SH-SY5Y (cell line): ENCODE data around the gene ARHGAP8.

Experiments
- GATA2 ChIP-seq: IDR thresholded peaks from 2 replicates; pipeline ENCODE4 v1.6.1; 2011; ENCODE audit warnings: mild to moderate bottlenecking, low read depth, low read length
- GATA3 ChIP-seq: IDR thresholded peaks from 2 replicates; pipeline ENCODE4 v1.6.1; 2011; ENCODE audit warnings: low read depth, mild to moderate bottlenecking, low read length, moderate library complexity

- TF ChIP-seq GATA3 (no peak), GATA2 (no peak)
These were observed 71.9 kb downstream of the ARHGAP8 start for GRCh38 chr22:44824271-44824670.
